ENCODE data around the gene B4GALNT2.
"Not testable (repeated sequence)": the region's sequence is repeated elsewhere in the genome, so short reads cannot be mapped to it uniquely, and the experiment has no call there.

B4GALNT2 gene

GRCh38 chr17:49121696-49122292 lies 10.8 kb upstream of the B4GALNT2 start:
- DNase-seq = no peak

GRCh38 chr17:49122566-49122965 lies 10.0 kb upstream of the B4GALNT2 start:
- no peak for DNase-seq

GRCh38 chr17:49123061-49123460 lies 9.5 kb upstream of the B4GALNT2 start:
- DNase-seq = no peak

GRCh38 chr17:49125449-49125848 lies 7.1 kb upstream of the B4GALNT2 start:
- DNase-seq = no peak

GRCh38 chr17:49126183-49126859 lies 6.2 kb upstream of the B4GALNT2 start:
- DNase-seq = not testable (repeated sequence)

GRCh38 chr17:49129359-49129950 lies 3.1 kb upstream of the B4GALNT2 start:
- not testable (repeated sequence) for DNase-seq

GRCh38 chr17:49130891-49131290 lies 1.7 kb upstream of the B4GALNT2 start:
- no peak for DNase-seq

GRCh38 chr17:49132317-49132698 lies 261 bp upstream of the B4GALNT2 start:
- no peak for DNase-seq

- DNase-seq = no peak
Observed at GRCh38 chr17:49136335-49136734, 3.8 kb downstream of the B4GALNT2 start.

GRCh38 chr17:49145654-49146053 lies 13.1 kb downstream of the B4GALNT2 start:
- DNase-seq = not testable (repeated sequence)

GRCh38 chr17:49146620-49147306 lies 14.2 kb downstream of the B4GALNT2 start:
- no peak for DNase-seq

- no peak for DNase-seq
Observed at GRCh38 chr17:49148171-49148570, 15.6 kb downstream of the B4GALNT2 start.

GRCh38 chr17:49151996-49152395 lies 19.4 kb downstream of the B4GALNT2 start:
- DNase-seq = no peak

GRCh38 chr17:49156256-49156655 lies 23.7 kb downstream of the B4GALNT2 start:
- DNase-seq = no peak

GRCh38 chr17:49157784-49158183 lies 25.2 kb downstream of the B4GALNT2 start:
- DNase-seq = no peak

- DNase-seq = no peak
Observed at GRCh38 chr17:49162866-49163265, 30.3 kb downstream of the B4GALNT2 start.

GRCh38 chr17:49165143-49165542 lies 32.6 kb downstream of the B4GALNT2 start:
- no peak for DNase-seq

- no peak for DNase-seq
Observed at GRCh38 chr17:49168706-49169105, 36.1 kb downstream of the B4GALNT2 start.

GRCh38 chr17:49170216-49170615 lies 37.6 kb downstream of the B4GALNT2 start:
- DNase-seq = no peak

GRCh38 chr17:49170711-49171110 lies 38.1 kb downstream of the B4GALNT2 start:
- DNase-seq = not testable (repeated sequence)

GRCh38 chr17:49175978-49176377 lies 43.4 kb downstream of the B4GALNT2 start:
- DNase-seq = not testable (repeated sequence)

GRCh38 chr17:49180303-49180702 lies 47.7 kb downstream of the B4GALNT2 start:
- peak; percentile 68 for DNase-seq

- DNase-seq = no peak
Observed at GRCh38 chr17:49180998-49181635, 48.5 kb downstream of the B4GALNT2 start.
